ENCODE measurements around the gene MRPL43. TPM values are rescaled to one million over a fixed set of nuclear protein-coding genes. Genes with fewer than 3 reads are reported as not detected.
"Not testable (repeated sequence)": the region's sequence is repeated elsewhere in the genome, so short reads cannot be mapped to it uniquely, and the experiment has no call there.

The MRPL43 gene
- total RNA-seq: 10 to 100 TPM; 48.2 to 52.2 TPM

GRCh38 chr10:100986952-100987684, at the start of gene MRPL43, which contains the start of gene TWNK:
Gene MRPL43, minus strand, starts transcription at chr10:100987497. Its CDS starts 54 bp downstream, at chr10:100987443.
Gene TWNK, plus strand, starts transcription at chr10:100987543. Its CDS starts 668 bp downstream, at chr10:100988211.
- Mint-ChIP-seq H3K4me1 (peaks cover 37% of the 10 kb centered on the region), H3K27me3 (no peaks in the 10 kb centered on the region), H3K36me3 (peaks cover 16% of the 10 kb centered on the region), H3K27ac (peak within 1 kb of the TSS; percentile 85), H3K4me3 (peak within 1 kb of the TSS; percentile 91), H3K9me3 (ENCODE audit: low read depth) (no peaks in the 10 kb centered on the region)
- CTCF ChIA-PET: interaction anchor here (1.4 to 4.8 kb wide), 6 partner anchors 10 to 468 kb away, joined by 3 to 41 read pairs (median 8); partner anchors contain the start of genes LZTS2 and SEMA4G
- peak; percentile 90 for DNase-seq
- peak; percentile 97 for ATAC-seq

- H3K9me3 Mint-ChIP-seq (ENCODE audit: low read depth): no peaks in the 10 kb centered on the region
- H3K27ac Mint-ChIP-seq: no peak overlapping the region
- H3K36me3 Mint-ChIP-seq: peaks cover 6% of the 10 kb centered on the region
- no peak overlapping the region for H3K4me3 Mint-ChIP-seq
- CTCF ChIA-PET: interaction anchor here (0.9 to 20.6 kb wide), 3 partner anchors 16 to 25 kb away, joined by 3 to 402 read pairs (median 91); partner anchors contain the start of gene KAZALD1
- no peak for DNase-seq
- no peak for ATAC-seq
- H3K27me3 Mint-ChIP-seq: no peaks in the 10 kb centered on the region
- H3K4me1 Mint-ChIP-seq: peaks cover 20% of the 10 kb centered on the region
These were observed 49.4 kb upstream of the MRPL43 start for GRCh38 chr10:101036726-101037125.

GRCh38 chr10:101035916-101036702, 48.8 kb upstream of the MRPL43 start:
- Mint-ChIP-seq H3K9me3 (ENCODE audit: low read depth) (no peaks in the 10 kb centered on the region), H3K27ac (no peak overlapping the region), H3K36me3 (peaks cover 6% of the 10 kb centered on the region), H3K4me3 (no peak overlapping the region), H3K27me3 (no peaks in the 10 kb centered on the region), H3K4me1 (peaks cover 16% of the 10 kb centered on the region)
- CTCF ChIA-PET: interaction anchor here (0.9 to 20.6 kb wide), 5 partner anchors 10 to 26 kb away, joined by 3 to 402 read pairs (median 7); partner anchors contain the start of gene KAZALD1
- DNase-seq: no peak
- ATAC-seq: no peak

- no peak overlapping the region for H3K27ac Mint-ChIP-seq
- H3K4me1 Mint-ChIP-seq: peaks cover 15% of the 10 kb centered on the region
- DNase-seq: no peak
- H3K9me3 Mint-ChIP-seq (ENCODE audit: low read depth): no peaks in the 10 kb centered on the region
- CTCF ChIA-PET: interaction anchor here (1.4 to 20.6 kb wide), 4 partner anchors 11 to 27 kb away, joined by 3 to 402 read pairs (median 73); partner anchors contain the start of gene KAZALD1
- no peak overlapping the region for H3K4me3 Mint-ChIP-seq
- no peak for ATAC-seq
- no peaks in the 10 kb centered on the region for H3K27me3 Mint-ChIP-seq
- H3K36me3 Mint-ChIP-seq: peaks cover 6% of the 10 kb centered on the region
These were observed 48.0 kb upstream of the MRPL43 start for GRCh38 chr10:101035314-101035713.

GRCh38 chr10:101034404-101034803, 47.1 kb upstream of the MRPL43 start:
- ATAC-seq; DNase-seq; H3K9me3 Mint-ChIP-seq (ENCODE audit: low read depth); H3K4me3 Mint-ChIP-seq; H3K27me3 Mint-ChIP-seq; H3K27ac Mint-ChIP-seq; H3K36me3 Mint-ChIP-seq: not testable (repeated sequence)
- CTCF ChIA-PET: interaction anchor here (1.0 to 20.6 kb wide), 5 partner anchors 9 to 28 kb away, joined by 3 to 402 read pairs (median 5); partner anchors contain the start of gene KAZALD1
- H3K4me1 Mint-ChIP-seq: peaks cover 15% of the 10 kb centered on the region

- Mint-ChIP-seq H3K4me3 (peak overlapping the region; percentile 41), H3K9me3 (ENCODE audit: low read depth) (no peaks in the 10 kb centered on the region), H3K4me1 (peaks cover 15% of the 10 kb centered on the region), H3K27me3 (peaks cover 14% of the 10 kb centered on the region), H3K36me3 (peaks cover 4% of the 10 kb centered on the region), H3K27ac (peak overlapping the region; percentile 26)
- CTCF ChIA-PET: interaction anchor here (3.5 to 20.6 kb wide), 5 partner anchors 9 to 109 kb away, joined by 12 to 402 read pairs (median 59); partner anchors contain the start of genes KAZALD1 and LZTS2
- ATAC-seq (no peak), DNase-seq (no peak)
These were observed 46.0 kb upstream of the MRPL43 start for GRCh38 chr10:101033276-101033675.

- H3K4me3 Mint-ChIP-seq: peak overlapping the region; percentile 85
- peaks cover 15% of the 10 kb centered on the region for H3K4me1 Mint-ChIP-seq
- peaks cover 18% of the 10 kb centered on the region for H3K27me3 Mint-ChIP-seq
- ATAC-seq (peak; percentile 49), DNase-seq (peak; percentile 78)
- CTCF ChIA-PET: interaction anchor here (1.0 to 20.6 kb wide), 10 partner anchors 10 to 120 kb away, joined by 3 to 402 read pairs (median 20); partner anchors contain the start of genes KAZALD1, LZTS2 and SLF2
- H3K27ac Mint-ChIP-seq: peak overlapping the region; percentile 84
- no peaks in the 10 kb centered on the region for H3K9me3 Mint-ChIP-seq (ENCODE audit: low read depth)
- H3K36me3 Mint-ChIP-seq: peaks cover 2% of the 10 kb centered on the region
These were observed 45.4 kb upstream of the MRPL43 start for GRCh38 chr10:101032637-101033224.

GRCh38 chr10:101031796-101032636, 44.7 kb upstream of the MRPL43 start:
- H3K4me1 Mint-ChIP-seq: peaks cover 15% of the 10 kb centered on the region
- CTCF ChIA-PET: interaction anchor here (0.5 to 20.6 kb wide), 11 partner anchors 11 to 1417 kb away, joined by 3 to 402 read pairs (median 12); partner anchors contain the start of genes KAZALD1, LZTS2 and SLF2
- H3K36me3 Mint-ChIP-seq: no peaks in the 10 kb centered on the region
- DNase-seq (peak; percentile 87), ATAC-seq (peak; percentile 61)
- peak overlapping the region; percentile 85 for H3K4me3 Mint-ChIP-seq
- peaks cover 18% of the 10 kb centered on the region for H3K27me3 Mint-ChIP-seq
- H3K27ac Mint-ChIP-seq: peak overlapping the region; percentile 91
- no peaks in the 10 kb centered on the region for H3K9me3 Mint-ChIP-seq (ENCODE audit: low read depth)

GRCh38 chr10:101031128-101031795, 44.0 kb upstream of the MRPL43 start, which contains the start of the genes PDZD7 and SFXN3:
Gene PDZD7, minus strand, starts transcription at chr10:101031129. Its CDS starts 910 bp downstream, at chr10:101030219.
Gene SFXN3, plus strand, starts transcription at chr10:101031234. Its CDS starts 3,461 bp downstream, at chr10:101034695.
- H3K27me3 Mint-ChIP-seq: peaks cover 18% of the 10 kb centered on the region
- DNase-seq (peak; percentile 97), ATAC-seq (peak; percentile 89)
- no peaks in the 10 kb centered on the region for H3K36me3 Mint-ChIP-seq
- H3K4me3 Mint-ChIP-seq: peak within 1 kb of the TSS; percentile 85
- CTCF ChIA-PET: interaction anchor here (0.5 to 20.6 kb wide), 12 partner anchors 8 to 1416 kb away, joined by 3 to 402 read pairs (median 9); partner anchors contain the start of genes KAZALD1, LZTS2 and SLF2
- peaks cover 15% of the 10 kb centered on the region for H3K4me1 Mint-ChIP-seq
- H3K27ac Mint-ChIP-seq: peak within 1 kb of the TSS; percentile 91
- no peaks in the 10 kb centered on the region for H3K9me3 Mint-ChIP-seq (ENCODE audit: low read depth)

- Mint-ChIP-seq H3K9me3 (ENCODE audit: low read depth) (no peaks in the 10 kb centered on the region), H3K4me3 (peak overlapping the region; percentile 85), H3K27ac (peak overlapping the region; percentile 91), H3K36me3 (no peaks in the 10 kb centered on the region), H3K27me3 (peaks cover 18% of the 10 kb centered on the region), H3K4me1 (peaks cover 15% of the 10 kb centered on the region)
- ATAC-seq (no peak), DNase-seq (no peak)
- CTCF ChIA-PET: interaction anchor here (0.8 to 20.6 kb wide), 10 partner anchors 9 to 118 kb away, joined by 3 to 402 read pairs (median 20); partner anchors contain the start of genes KAZALD1, LZTS2 and SLF2
These were observed 43.3 kb upstream of the MRPL43 start for GRCh38 chr10:101030496-101031127.
